C4-2B (cell line): ENCODE data around the gene TMEFF2.

Experiments used
- ZFX ChIP-seq: fragments of 450-650 bp; IDR thresholded peaks from 2 replicates; pipeline ENCODE4 v1.6.1; 2017
- TF ChIP-seq, protein P1 (sequence below): fragments of 450-650 bp; conservative IDR thresholded peaks from 2 replicates; pipeline ENCODE4 v1.5.1; 2017; ENCODE audit warnings: mild to moderate bottlenecking

DNA sequence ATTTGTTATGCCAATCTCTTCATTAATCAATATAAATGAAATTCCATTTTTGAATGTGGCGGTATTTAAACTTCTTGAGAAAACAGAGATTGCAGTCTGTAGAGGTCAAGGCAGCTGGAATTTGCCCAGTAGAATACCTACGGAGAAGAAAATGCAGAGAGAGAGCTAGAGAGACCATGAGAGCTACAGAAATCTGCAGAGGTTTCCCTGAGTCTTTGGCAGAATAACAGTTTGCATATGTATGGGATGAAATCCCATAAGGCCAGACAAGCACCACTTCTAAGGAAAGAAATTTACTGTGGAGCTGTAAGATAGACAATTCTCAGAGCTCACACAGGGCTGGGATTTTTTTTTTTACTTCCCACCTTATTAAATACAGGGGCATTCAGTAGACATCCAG, 23.6 kb upstream of the TMEFF2 start:
- TF ChIP-seq, protein P1, sequence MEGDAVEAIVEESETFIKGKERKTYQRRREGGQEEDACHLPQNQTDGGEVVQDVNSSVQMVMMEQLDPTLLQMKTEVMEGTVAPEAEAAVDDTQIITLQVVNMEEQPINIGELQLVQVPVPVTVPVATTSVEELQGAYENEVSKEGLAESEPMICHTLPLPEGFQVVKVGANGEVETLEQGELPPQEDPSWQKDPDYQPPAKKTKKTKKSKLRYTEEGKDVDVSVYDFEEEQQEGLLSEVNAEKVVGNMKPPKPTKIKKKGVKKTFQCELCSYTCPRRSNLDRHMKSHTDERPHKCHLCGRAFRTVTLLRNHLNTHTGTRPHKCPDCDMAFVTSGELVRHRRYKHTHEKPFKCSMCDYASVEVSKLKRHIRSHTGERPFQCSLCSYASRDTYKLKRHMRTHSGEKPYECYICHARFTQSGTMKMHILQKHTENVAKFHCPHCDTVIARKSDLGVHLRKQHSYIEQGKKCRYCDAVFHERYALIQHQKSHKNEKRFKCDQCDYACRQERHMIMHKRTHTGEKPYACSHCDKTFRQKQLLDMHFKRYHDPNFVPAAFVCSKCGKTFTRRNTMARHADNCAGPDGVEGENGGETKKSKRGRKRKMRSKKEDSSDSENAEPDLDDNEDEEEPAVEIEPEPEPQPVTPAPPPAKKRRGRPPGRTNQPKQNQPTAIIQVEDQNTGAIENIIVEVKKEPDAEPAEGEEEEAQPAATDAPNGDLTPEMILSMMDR: no peak
- no peak for TF ChIP-seq ZFX
